Stomach (tissue), 4 donors: ENCODE data around the gene GPR153.

Experiments used
- EP300 ChIP-seq: sonication (generic); formaldehyde crosslinking; IDR thresholded peaks from one replicate; pipeline ENCODE4 v1.6.1; 2017; ENCODE audit warnings: antibody characterized with exemption
- TF ChIP-seq, protein P1 (sequence below), 7 experiments: fragments of 450-650 bp in 4 of 7; fragments of 200-600 bp in 3 of 7; sonication (generic) in 3 of 7; IDR thresholded peaks; one replicate each; pipeline ENCODE4 v1.5.1; 2016 to 2019; ENCODE audit warnings: antibody characterized with exemption in 7 of 7, control low read depth in 2 of 7, mild to moderate bottlenecking in 1 of 7

DNA sequence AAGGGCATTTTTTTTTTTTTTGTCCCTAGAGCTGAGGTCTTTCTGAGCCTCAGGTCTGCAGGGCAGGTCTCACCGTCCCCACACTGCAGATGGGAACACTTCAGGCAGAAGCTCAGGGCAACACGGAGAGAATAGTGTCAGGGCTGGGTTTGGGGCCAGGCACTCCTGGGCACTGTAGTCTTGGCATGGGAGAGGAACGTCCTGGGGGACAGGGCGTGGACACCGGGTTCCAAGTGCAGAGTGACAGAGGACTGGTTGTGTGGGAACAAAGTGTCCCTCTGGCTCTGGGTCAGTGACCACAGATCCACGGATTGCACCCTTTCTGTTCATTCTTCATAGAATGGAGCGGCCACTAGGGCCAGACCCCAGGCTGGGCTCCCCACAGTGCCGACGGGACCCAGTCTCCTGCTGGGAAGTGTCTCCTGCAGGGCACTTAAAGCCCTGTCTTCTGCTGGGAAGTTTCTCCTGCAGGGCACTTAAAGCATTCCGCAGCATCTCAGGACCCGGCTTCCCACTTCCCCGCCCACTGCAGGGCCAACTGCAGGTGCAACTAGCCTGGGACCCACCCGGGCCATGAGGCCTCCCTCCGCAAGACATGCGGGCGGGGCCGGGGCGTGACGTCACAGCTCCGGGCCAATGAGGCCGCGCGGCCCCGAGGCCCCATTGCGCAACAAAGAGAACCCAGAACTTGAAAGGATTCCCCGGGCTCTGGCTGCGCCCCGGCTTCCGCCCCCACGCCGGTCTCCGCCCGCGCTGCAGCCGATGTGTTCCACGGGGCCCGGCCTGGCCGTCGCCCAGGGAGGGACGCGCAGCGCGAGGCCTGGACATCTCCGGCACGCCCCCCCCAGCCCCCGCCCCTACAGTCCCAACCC lies 1.2 kb downstream of the GPR153 start:
- TF ChIP-seq, protein P1, sequence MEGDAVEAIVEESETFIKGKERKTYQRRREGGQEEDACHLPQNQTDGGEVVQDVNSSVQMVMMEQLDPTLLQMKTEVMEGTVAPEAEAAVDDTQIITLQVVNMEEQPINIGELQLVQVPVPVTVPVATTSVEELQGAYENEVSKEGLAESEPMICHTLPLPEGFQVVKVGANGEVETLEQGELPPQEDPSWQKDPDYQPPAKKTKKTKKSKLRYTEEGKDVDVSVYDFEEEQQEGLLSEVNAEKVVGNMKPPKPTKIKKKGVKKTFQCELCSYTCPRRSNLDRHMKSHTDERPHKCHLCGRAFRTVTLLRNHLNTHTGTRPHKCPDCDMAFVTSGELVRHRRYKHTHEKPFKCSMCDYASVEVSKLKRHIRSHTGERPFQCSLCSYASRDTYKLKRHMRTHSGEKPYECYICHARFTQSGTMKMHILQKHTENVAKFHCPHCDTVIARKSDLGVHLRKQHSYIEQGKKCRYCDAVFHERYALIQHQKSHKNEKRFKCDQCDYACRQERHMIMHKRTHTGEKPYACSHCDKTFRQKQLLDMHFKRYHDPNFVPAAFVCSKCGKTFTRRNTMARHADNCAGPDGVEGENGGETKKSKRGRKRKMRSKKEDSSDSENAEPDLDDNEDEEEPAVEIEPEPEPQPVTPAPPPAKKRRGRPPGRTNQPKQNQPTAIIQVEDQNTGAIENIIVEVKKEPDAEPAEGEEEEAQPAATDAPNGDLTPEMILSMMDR (IDR thresholded peaks at IDR 0.05): no peak
- no peak for TF ChIP-seq EP300
